ENCODE measurements around the gene SNRNP70.
A peak's percentile ranks its signal among the peaks of the same experiment; 100 is the strongest.
"Not testable (repeated sequence)": the region's sequence is repeated elsewhere in the genome, so short reads cannot be mapped to it uniquely, and the experiment has no call there.

Gene SNRNP70

DNA sequence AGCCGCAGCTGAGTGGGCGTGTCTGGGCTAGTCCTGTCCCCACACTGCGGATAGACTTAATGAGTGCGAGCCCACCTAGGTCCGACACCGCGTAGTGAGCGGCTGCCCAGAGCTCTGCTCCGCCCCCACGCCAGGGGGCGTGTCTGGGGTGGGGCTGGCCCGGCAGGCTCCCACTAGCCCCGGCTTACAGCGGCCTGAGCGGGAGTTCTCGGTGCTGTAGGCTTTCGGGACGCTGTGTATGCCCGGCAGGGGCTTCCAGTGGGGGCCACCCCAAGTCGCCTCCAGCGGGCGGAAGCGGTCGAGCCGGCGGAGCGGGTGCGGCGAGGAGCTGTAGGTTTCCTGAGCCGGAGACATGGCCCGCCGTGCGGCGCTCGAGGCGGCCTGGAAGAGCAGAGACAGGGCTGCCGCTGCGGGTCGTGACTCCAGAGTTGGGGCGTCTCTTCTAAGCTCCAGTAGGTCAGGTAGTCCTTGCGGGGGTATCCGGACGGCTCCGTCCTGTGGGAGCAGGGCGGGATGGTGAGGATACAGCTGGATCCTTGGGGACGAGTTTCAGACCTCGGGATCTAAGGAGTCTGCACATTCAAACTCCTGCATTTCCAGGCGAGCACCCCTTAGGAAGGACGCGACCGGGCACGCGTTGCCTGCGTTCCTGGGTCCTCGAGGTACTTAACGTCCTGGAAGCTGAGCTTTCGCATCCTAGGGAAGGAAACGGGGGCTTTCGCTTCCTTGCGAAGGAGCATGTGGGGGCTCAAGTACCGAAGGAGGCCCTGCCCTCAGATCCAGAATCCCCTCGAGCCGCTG, 28.9 kb upstream of the SNRNP70 start:
- H3K4me3 ChIP-seq (ENCODE audit: low read depth, low read length) = peak overlapping the region; percentile 53
- in situ Hi-C loops (cut with HindIII; ENCODE audit: low sequenced_read_pairs) = no loop called here
- peak; percentile 51 for DNase-seq (ENCODE audit: low read depth, low spot score)
- TF ChIP-seq, protein P1, sequence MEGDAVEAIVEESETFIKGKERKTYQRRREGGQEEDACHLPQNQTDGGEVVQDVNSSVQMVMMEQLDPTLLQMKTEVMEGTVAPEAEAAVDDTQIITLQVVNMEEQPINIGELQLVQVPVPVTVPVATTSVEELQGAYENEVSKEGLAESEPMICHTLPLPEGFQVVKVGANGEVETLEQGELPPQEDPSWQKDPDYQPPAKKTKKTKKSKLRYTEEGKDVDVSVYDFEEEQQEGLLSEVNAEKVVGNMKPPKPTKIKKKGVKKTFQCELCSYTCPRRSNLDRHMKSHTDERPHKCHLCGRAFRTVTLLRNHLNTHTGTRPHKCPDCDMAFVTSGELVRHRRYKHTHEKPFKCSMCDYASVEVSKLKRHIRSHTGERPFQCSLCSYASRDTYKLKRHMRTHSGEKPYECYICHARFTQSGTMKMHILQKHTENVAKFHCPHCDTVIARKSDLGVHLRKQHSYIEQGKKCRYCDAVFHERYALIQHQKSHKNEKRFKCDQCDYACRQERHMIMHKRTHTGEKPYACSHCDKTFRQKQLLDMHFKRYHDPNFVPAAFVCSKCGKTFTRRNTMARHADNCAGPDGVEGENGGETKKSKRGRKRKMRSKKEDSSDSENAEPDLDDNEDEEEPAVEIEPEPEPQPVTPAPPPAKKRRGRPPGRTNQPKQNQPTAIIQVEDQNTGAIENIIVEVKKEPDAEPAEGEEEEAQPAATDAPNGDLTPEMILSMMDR (IDR thresholded peaks at IDR 0.05; ENCODE audit: low read depth, low read length) = peak; percentile 39

DNA sequence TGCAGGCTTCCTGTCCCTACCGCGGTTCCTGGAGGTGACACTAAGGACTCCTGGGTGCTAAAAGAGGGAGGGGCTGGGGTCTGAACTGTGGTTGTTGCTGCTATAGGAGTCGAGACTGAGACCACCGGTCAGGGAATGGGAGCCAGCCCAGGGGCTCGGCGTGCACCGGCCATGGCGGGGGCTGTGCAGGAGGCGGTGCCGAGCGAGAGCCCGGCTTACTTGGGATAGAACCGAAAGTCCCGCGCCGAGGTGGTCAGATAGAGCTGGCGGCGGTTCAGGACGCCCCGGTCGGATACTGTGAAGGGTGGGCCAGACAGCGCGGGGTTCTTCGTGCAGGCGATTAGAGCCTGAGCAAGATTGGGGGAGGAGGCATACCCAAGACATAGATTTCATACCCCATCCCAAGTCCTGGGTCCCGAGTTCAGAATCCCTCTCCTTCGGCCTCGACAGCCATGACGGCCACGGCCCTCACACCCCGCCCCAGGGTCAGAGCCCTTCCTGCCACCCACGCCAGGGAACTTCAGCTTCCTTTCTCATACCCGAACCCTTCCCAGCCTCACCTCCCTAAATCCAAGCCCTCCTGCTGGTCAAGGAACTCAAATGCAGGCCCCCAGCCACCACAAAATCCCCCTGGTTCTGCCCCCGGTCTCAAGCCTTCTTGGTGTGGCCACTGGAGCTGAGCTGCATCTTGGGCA, 28.2 kb upstream of the SNRNP70 start:
- DNase-seq (ENCODE audit: low read depth, low spot score); in situ Hi-C loops (cut with HindIII; ENCODE audit: low sequenced_read_pairs): not testable (repeated sequence)
- H3K4me3 ChIP-seq (ENCODE audit: low read depth, low read length) = peak overlapping the region; percentile 53

DNA sequence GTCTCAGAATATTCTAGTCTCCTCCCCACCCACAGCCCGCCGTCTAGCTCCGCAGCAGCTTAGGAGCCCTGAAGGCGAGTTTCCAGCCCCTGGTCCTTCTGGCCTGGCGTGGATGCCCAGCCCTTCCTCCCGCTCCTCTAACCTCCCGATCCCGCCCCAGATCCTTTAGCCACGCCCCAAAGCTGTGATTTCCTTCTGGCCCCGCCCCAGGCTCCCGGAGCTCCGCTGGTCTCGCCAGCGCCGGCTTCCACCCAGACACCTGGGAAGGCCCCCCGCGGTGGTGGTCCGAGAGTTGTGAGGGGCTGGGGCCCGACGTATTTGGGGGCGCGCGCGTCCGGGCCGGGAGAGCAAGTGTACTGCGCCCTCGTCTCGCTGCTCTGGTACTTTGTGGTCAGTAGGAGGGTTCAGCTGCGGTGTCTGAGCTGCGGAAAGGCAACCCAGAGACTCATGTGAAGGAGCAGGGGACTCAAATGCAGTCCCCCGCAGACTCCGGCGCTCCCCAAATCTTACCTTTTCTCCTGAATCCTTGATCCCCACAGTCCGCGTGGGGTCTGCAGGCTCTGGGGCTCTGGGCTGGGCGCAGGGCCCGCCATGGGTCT, 27.5 kb upstream of the SNRNP70 start, which contains the start of gene CGB7:
TSS of gene CGB7 (minus strand) at position 114 of the 599 bp plus-strand sequence. CDS start 2,374 bp downstream, outside the sequence.
- in situ Hi-C loops (cut with HindIII; ENCODE audit: low sequenced_read_pairs) = no loop called here
- TF ChIP-seq, protein P1 (IDR thresholded peaks at IDR 0.05; ENCODE audit: low read depth, low read length) = no peak
- peak within 1 kb of the TSS; percentile 53 for H3K4me3 ChIP-seq (ENCODE audit: low read depth, low read length)
- DNase-seq (ENCODE audit: low read depth, low spot score) = peak; percentile 59

DNA sequence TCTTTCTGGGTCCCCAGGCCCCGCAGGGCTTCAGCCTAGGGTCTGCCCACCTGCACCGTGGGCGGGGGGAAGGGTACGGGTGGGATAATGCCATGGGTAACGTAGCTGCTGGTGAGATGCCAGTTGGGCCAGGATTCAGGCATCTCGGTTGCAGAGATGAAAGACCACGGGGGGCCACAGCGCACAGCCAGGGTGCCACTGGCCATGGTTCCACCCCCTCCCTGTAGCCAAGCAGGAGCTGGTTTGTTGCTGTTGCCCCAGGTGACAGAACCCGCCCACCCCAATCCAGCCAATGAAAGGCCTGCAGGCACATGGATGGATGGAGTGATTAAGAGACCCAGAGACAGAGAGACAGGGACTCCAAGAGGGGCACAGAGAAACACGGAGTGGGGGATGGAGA, 26.7 kb upstream of the SNRNP70 start:
- DNase-seq (ENCODE audit: low read depth, low spot score) = peak; percentile 35
- no peak overlapping the region for H3K4me3 ChIP-seq (ENCODE audit: low read depth, low read length)
- TF ChIP-seq, protein P1 (IDR thresholded peaks at IDR 0.05; ENCODE audit: low read depth, low read length) = no peak
- in situ Hi-C loops (cut with HindIII; ENCODE audit: low sequenced_read_pairs) = no loop called here

DNA sequence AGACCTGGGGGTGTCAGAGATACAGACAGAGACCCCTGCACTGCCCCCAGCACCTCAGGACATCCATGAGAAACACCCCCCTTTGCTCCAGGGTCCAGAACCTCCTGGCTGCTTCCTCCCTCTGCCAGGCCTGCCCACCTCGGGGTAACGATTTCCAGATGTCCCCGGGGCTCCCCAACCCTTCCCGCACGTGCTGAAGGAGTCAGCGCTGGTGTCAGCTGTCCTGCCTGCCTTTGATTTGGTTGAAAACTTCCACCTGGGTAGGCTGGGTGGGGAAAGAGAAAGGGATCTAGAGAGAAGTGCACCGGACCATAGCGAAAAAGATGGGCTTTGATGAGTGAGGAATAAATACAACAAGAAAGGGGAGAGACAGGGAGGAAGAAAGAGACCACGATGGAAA, 26.2 kb upstream of the SNRNP70 start:
- DNase-seq (ENCODE audit: low read depth, low spot score) = no peak
- in situ Hi-C loops (cut with HindIII; ENCODE audit: low sequenced_read_pairs) = no loop called here
- no peak overlapping the region for H3K4me3 ChIP-seq (ENCODE audit: low read depth, low read length)
- TF ChIP-seq, protein P1 (IDR thresholded peaks at IDR 0.05; ENCODE audit: low read depth, low read length) = no peak

DNA sequence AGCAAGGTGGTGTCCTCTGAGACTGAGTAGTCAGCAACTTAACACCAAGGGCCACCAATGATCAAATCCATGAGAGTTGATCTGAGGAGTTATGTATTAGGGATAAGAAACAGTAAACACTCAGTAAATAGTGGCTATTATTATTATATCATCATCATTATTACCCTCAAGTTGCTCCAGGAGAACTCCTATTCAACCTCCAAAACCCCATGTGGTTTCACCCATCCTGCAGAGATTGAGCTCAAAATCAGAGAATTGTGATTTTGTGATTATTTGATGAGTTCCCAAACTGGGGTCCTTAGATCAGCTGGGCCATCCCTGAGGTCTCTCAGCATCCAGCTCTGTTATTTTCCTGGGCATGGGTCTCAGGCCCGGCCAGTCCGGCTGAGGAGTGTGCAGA, 24.3 kb upstream of the SNRNP70 start:
- in situ Hi-C loops (cut with HindIII; ENCODE audit: low sequenced_read_pairs) = no loop called here
- H3K4me3 ChIP-seq (ENCODE audit: low read depth, low read length) = no peak overlapping the region
- no peak for DNase-seq (ENCODE audit: low read depth, low spot score)
- TF ChIP-seq, protein P1 (IDR thresholded peaks at IDR 0.05; ENCODE audit: low read depth, low read length) = no peak

Measured in astrocyte of the spinal cord (primary cell).